Left hindlimb (tissue), 1 donor: ENCODE data around the gene GCNA.
"Not testable (repeated sequence)": the region's sequence is repeated elsewhere in the genome, so short reads cannot be mapped to it uniquely, and the experiment has no call there.

Experiments
- DNase-seq: peaks from one replicate; pipeline ENCODE4 v3.0.0-alpha.2; 2018

Gene GCNA

GRCh38 chrX:71578253-71579135, at the start of gene GCNA:
TSS of gene GCNA (plus strand) at chrX:71578437. CDS start at chrX:71580822, 2,385 bp downstream.
- no peak for DNase-seq

GRCh38 chrX:71532078-71532752, 46.0 kb upstream of the GCNA start:
- no peak for DNase-seq

- DNase-seq = peak; percentile 94
These were observed 45.3 kb upstream of the GCNA start, which contains the start of gene OGT for GRCh38 chrX:71532753-71533425. TSS of gene OGT (plus strand) at chrX:71533104. CDS start at chrX:71533300, 196 bp downstream.

- no peak for DNase-seq
These were observed 44.8 kb upstream of the GCNA start for GRCh38 chrX:71533516-71533850.

- peak; percentile 53 for DNase-seq
These were observed 44.2 kb upstream of the GCNA start for GRCh38 chrX:71533851-71534561.

- no peak for DNase-seq
These were observed 43.3 kb upstream of the GCNA start for GRCh38 chrX:71534773-71535544.

- no peak for DNase-seq
These were observed 42.0 kb upstream of the GCNA start for GRCh38 chrX:71536285-71536684.

- no peak for DNase-seq
These were observed 40.5 kb upstream of the GCNA start for GRCh38 chrX:71537743-71538142.

- no peak for DNase-seq
These were observed 37.4 kb upstream of the GCNA start for GRCh38 chrX:71540801-71541200.

- no peak for DNase-seq
These were observed 36.8 kb upstream of the GCNA start for GRCh38 chrX:71541210-71542022.

- no peak for DNase-seq
These were observed 35.8 kb upstream of the GCNA start for GRCh38 chrX:71542411-71542810.

GRCh38 chrX:71542825-71543224, 35.4 kb upstream of the GCNA start:
- DNase-seq = no peak

- no peak for DNase-seq
These were observed 34.9 kb upstream of the GCNA start for GRCh38 chrX:71543316-71543715.

GRCh38 chrX:71545364-71545763, 32.9 kb upstream of the GCNA start:
- no peak for DNase-seq

- no peak for DNase-seq
These were observed 31.4 kb upstream of the GCNA start for GRCh38 chrX:71546879-71547278.

GRCh38 chrX:71547339-71547738, 30.9 kb upstream of the GCNA start:
- DNase-seq = no peak

- no peak for DNase-seq
These were observed 28.3 kb upstream of the GCNA start for GRCh38 chrX:71549986-71550385.

GRCh38 chrX:71550578-71550977, 27.7 kb upstream of the GCNA start:
- no peak for DNase-seq

- DNase-seq = no peak
These were observed 22.2 kb upstream of the GCNA start for GRCh38 chrX:71556036-71556435.

GRCh38 chrX:71558920-71559319, 19.3 kb upstream of the GCNA start:
- DNase-seq = no peak

- DNase-seq = not testable (repeated sequence)
These were observed 18.5 kb upstream of the GCNA start for GRCh38 chrX:71559773-71560172.
